GM12891 (cell line): ENCODE data around the gene YTHDF2.

Experiments used
- DNase-seq: peaks from one replicate; pipeline ENCODE4 v3.0.0; 2011; ENCODE audit warnings: low spot score; ENCODE audit not compliant: insufficient read length
- FAIRE-seq: peaks from 2 replicates; lab custom pipeline; 2011; peaks lifted over from hg19 to GRCh38; lab: Jason Lieb, UNC
- PAX5 ChIP-seq: IDR thresholded peaks from 2 replicates; pipeline ENCODE4 v1.6.1; 2011; ENCODE audit warnings: low read length, moderate library complexity, mild to moderate bottlenecking; ENCODE audit not compliant: insufficient read depth, severe bottlenecking
- POLR2A ChIP-seq: IDR thresholded peaks from 2 replicates; pipeline ENCODE4 v1.6.1; 2011; ENCODE audit warnings: low read depth, low read length, control low read depth
- POLR2AphosphoS5 ChIP-seq: IDR thresholded peaks from 2 replicates; pipeline ENCODE4 v1.6.1; 2011; ENCODE audit warnings: low read depth, low read length, control low read depth
- POU2F2 ChIP-seq: IDR thresholded peaks from 2 replicates; pipeline ENCODE4 v1.6.1; 2011; ENCODE audit warnings: low read depth, mild to moderate bottlenecking, control low read depth, low read length, moderate library complexity
- SPI1 ChIP-seq: IDR thresholded peaks from 2 replicates; pipeline ENCODE4 v1.6.1; 2011; ENCODE audit warnings: low read depth, low read length, control low read depth
- TAF1 ChIP-seq: IDR thresholded peaks from 2 replicates; pipeline ENCODE4 v1.6.1; 2011; ENCODE audit warnings: low read depth, low read length, control low read depth

The YTHDF2 gene

GRCh38 chr1:28811766-28812668 lies 75.3 kb downstream of the YTHDF2 start, which contains the start of gene OPRD1:
OPRD1 (plus strand) TSS chr1:28812170; CDS start chr1:28812384, 214 bp downstream.
- no peak for FAIRE-seq
- TF ChIP-seq TAF1 (no peak), POLR2A (no peak), SPI1 (no peak), POU2F2 (no peak), POLR2AphosphoS5 (no peak), PAX5 (no peak)
- peak; percentile 40 for DNase-seq

DNA sequence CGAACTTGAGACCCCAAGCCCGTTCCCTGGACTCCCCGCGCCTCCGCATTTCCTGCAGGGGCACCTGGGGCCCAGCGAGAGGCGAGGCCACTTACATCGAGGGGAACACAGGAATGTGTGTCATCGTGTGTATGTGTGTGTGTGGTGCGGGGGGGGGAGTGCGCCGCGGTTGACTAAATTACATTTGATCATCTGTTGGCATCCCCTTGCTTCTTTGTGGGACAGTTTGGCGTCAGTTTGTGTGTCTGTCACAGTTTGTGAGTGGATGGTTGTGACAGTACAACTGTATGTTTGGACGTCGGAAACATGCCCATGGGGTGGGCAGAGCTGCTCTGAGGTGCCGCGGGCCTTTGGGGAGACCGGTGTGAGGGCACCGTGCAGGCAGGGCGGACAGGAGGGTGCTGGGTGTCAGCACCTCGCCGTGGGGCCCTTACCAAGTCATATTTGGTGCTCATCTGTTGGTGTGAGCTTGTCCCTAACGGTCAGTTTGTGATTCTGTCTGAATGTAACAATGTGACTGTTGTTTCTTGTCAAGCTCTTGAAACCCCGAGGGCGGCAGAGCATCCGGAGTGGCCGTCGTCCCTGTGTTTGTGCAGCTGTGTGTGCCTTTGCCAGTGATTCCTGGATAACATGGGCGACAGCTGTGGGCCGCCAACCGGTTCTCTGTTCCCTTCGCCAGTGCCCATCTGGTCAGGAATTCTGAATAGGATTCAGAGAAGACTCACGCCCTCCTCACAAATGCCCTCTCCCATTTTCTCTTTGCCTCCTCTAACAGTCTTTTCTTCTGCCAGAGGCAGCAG lies 76.1 kb downstream of the YTHDF2 start:
- DNase-seq (no peak), FAIRE-seq (no peak)
- no peak for TF ChIP-seq TAF1
- TF ChIP-seq PAX5: no peak
- no peak for TF ChIP-seq POLR2AphosphoS5
- TF ChIP-seq SPI1: no peak
- TF ChIP-seq POLR2A: no peak
- TF ChIP-seq POU2F2: no peak

GRCh38 chr1:28813931-28814465 lies 77.3 kb downstream of the YTHDF2 start:
- DNase-seq (no peak), FAIRE-seq (no peak)
- no peak for TF ChIP-seq POU2F2
- TF ChIP-seq SPI1: no peak
- TF ChIP-seq POLR2A: no peak
- TF ChIP-seq TAF1: no peak
- TF ChIP-seq POLR2AphosphoS5: no peak
- TF ChIP-seq PAX5: no peak

DNA sequence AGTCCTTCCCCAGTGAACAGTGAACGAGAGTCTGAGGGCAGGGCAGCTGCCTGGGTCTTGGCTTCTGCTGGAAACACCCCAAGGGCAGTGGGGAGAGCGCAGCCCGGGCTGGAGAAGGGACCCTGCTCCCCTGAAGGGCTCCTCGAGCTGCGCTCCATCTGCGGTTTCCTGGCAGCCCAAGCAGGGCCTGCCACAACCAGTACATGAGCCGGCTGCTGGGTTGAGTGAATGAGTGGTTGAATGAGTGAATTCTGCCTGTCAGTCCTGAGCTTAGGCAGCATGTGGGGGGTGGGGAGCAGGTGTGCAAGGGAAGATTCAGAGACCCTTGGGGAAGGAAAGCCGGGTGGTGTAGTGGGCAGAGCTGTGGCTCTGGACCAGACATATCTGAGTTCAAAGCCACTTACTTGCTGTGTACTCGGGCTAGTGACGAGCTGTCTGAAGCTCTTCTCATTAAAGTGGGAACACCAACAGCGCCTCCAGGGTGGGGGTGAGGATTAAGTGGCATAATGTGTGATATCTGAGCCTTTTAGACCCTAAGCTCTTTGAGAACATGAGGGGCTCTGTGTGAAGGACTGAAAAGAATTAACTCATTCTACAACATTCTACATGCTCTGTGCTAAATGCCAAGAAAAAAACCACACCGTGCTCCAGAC lies 78.9 kb downstream of the YTHDF2 start:
- DNase-seq (no peak), FAIRE-seq (no peak)
- no peak for TF ChIP-seq POLR2A
- no peak for TF ChIP-seq SPI1
- TF ChIP-seq POU2F2: no peak
- no peak for TF ChIP-seq POLR2AphosphoS5
- no peak for TF ChIP-seq PAX5
- TF ChIP-seq TAF1: no peak

- no peak for TF ChIP-seq POLR2AphosphoS5
- TF ChIP-seq PAX5: no peak
- no peak for TF ChIP-seq SPI1
- no peak for TF ChIP-seq POU2F2
- TF ChIP-seq TAF1: no peak
- TF ChIP-seq POLR2A: no peak
- no peak for FAIRE-seq
These were observed 80.4 kb downstream of the YTHDF2 start for GRCh38 chr1:28817133-28817532.

GRCh38 chr1:28819020-28819419 lies 82.3 kb downstream of the YTHDF2 start:
- TF ChIP-seq POLR2AphosphoS5 (no peak), SPI1 (no peak), TAF1 (no peak), POU2F2 (no peak), POLR2A (no peak), PAX5 (no peak)
- FAIRE-seq (no peak), DNase-seq (no peak)

More at GRCh38 chr1:28817133-28817532, 80.4 kb downstream of the YTHDF2 start:
- no peak for DNase-seq
